GM21381 (cell line): ENCODE measurements around the gene ATAD1.
"Not testable (repeated sequence)": the region's sequence is repeated elsewhere in the genome, so short reads cannot be mapped to it uniquely, and the experiment has no call there.

Source experiments
- ATAC-seq: cut with Tn5 transposase; IDR thresholded peaks from one replicate; pipeline ENCODE4 v1.9.1; 2021; ENCODE audit warnings: mild to moderate bottlenecking, moderate library complexity; ENCODE audit not compliant: unreplicated experiment

Gene ATAD1

GRCh38 chr10:87804939-87805569 is 13.0 kb downstream of the ATAD1 start:
- no peak for ATAC-seq

- ATAC-seq: no peak
Observed at GRCh38 chr10:87803831-87804230, 14.2 kb downstream of the ATAD1 start.

GRCh38 chr10:87803328-87803727 is 14.7 kb downstream of the ATAD1 start:
- no peak for ATAC-seq

- not testable (repeated sequence) for ATAC-seq
Observed at GRCh38 chr10:87801813-87802435, 16.1 kb downstream of the ATAD1 start.

- no peak for ATAC-seq
Observed at GRCh38 chr10:87799860-87800259, 18.2 kb downstream of the ATAD1 start.

GRCh38 chr10:87798082-87798481 is 19.9 kb downstream of the ATAD1 start:
- ATAC-seq: no peak

- ATAC-seq: peak; percentile 53
Observed at GRCh38 chr10:87794285-87794684, 23.7 kb downstream of the ATAD1 start.

- no peak for ATAC-seq
Observed at GRCh38 chr10:87790185-87790584, 27.8 kb downstream of the ATAD1 start.

- no peak for ATAC-seq
Observed at GRCh38 chr10:87786421-87786820, 31.6 kb downstream of the ATAD1 start.

GRCh38 chr10:87782721-87783120 is 35.3 kb downstream of the ATAD1 start:
- ATAC-seq: no peak

- ATAC-seq: no peak
Observed at GRCh38 chr10:87781545-87781944, 36.5 kb downstream of the ATAD1 start.

- no peak for ATAC-seq
Observed at GRCh38 chr10:87776328-87776727, 41.7 kb downstream of the ATAD1 start.

- no peak for ATAC-seq
Observed at GRCh38 chr10:87775766-87776165, 42.3 kb downstream of the ATAD1 start.

- no peak for ATAC-seq
Observed at GRCh38 chr10:87771871-87772500, 46.0 kb downstream of the ATAD1 start.

GRCh38 chr10:87767253-87767652 is 50.8 kb downstream of the ATAD1 start:
- no peak for ATAC-seq

GRCh38 chr10:87765666-87766376 is 52.2 kb downstream of the ATAD1 start:
- no peak for ATAC-seq

- ATAC-seq: no peak
Observed at GRCh38 chr10:87764072-87764934, 53.7 kb downstream of the ATAD1 start.

- no peak for ATAC-seq
Observed at GRCh38 chr10:87763086-87763861, 54.8 kb downstream of the ATAD1 start.

GRCh38 chr10:87761892-87762291 is 56.1 kb downstream of the ATAD1 start:
- ATAC-seq: no peak

- ATAC-seq: no peak
Observed at GRCh38 chr10:87761153-87761552, 56.9 kb downstream of the ATAD1 start.
